Neutrophil (primary cell): Measurements from ENCODE around the gene DOK6.
"Not testable (repeated sequence)": the region's sequence is repeated elsewhere in the genome, so short reads cannot be mapped to it uniquely, and the experiment has no call there.

Experiments
- H3K27ac ChIP-seq: fragments of 200-600 bp; sonication (generic); 2 replicates; pipeline ENCODE4 v1.5.1; 2016; ENCODE audit warnings: mild to moderate bottlenecking, moderate library complexity
- H3K27me3 ChIP-seq: fragments of 200-600 bp; sonication (generic); 2 replicates; pipeline ENCODE4 v1.6.0; 2016; ENCODE audit warnings: mild to moderate bottlenecking
- H3K36me3 ChIP-seq: fragments of 200-600 bp; sonication (generic); 2 replicates; pipeline ENCODE4 v1.5.1; 2017
- H3K4me1 ChIP-seq, 2 experiments: fragments of 200-600 bp in 1 of 2; sonication (generic) in 1 of 2; 1 replicate in 1 of 2; 2 replicates in 1 of 2; pipeline versions ENCODE4 v1.5.1 to v1.6.1; 2013 to 2016; ENCODE audit warnings: low read depth in 1 of 2, low read length in 1 of 2, mild to moderate bottlenecking in 1 of 2, moderate library complexity in 1 of 2; ENCODE audit not compliant: control insufficient read depth in 1 of 2, insufficient read depth in 1 of 2
- H3K4me3 ChIP-seq, 2 experiments: fragments of 200-600 bp in 1 of 2; sonication (generic) in 1 of 2; 1 replicate in 1 of 2; 2 replicates in 1 of 2; pipeline ENCODE4 v1.5.1; 2013 to 2016; ENCODE audit warnings: low read depth in 1 of 2, low read length in 1 of 2, mild to moderate bottlenecking in 1 of 2, moderate library complexity in 1 of 2
- H3K9me3 ChIP-seq: fragments of 200-600 bp; sonication (generic); 2 replicates; pipeline ENCODE4 v1.5.1; 2016
- TF ChIP-seq, protein P1 (sequence below): fragments of 200-600 bp; sonication (generic); IDR thresholded peaks from 2 replicates; pipeline ENCODE4 v1.5.1; 2016; ENCODE audit warnings: antibody characterized with exemption

Gene DOK6

DNA sequence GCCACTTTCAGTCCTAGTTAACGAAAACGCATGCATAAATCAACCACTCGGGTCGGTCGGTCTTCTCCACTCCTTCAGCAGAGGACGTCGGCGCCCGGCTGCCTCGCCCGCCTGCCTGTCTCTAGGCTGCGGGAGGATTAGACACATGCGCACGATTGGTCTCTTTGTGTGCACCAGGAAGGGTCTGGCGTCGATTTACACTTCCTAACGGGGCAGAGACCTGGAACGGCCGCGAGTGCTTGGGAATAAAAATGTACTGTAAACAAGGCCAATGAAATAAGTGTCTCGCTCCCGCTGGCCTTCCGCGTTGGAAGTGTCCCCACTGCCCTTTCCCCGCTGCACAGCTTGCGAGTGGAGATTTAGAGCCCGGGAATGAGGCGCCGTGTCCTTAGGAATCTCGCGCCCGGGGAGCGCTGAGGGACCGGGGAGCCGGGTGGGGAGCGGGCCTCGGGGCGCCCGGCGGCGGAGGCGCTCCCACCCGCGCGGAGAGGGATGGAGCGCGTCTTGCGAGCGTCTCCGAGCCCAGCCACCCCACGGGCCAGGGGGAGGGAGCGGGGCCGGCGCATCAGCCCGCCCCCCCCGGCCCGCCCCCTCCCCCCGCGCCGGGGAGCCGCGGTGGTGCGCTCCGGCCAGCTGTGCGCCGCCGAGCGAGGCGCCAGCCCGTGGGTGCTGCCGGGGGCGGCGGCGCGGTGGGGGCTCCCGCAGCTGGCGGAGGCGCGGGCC, at the start of gene DOK6:
Gene DOK6 (plus strand): TSS at position 636 of the 723 bp plus-strand sequence.
- H3K4me3 ChIP-seq, result no peak within 1 kb of the TSS
- H3K27me3 ChIP-seq, result peaks cover 66% of the 10 kb centered on the region
- H3K36me3 ChIP-seq, result no peaks in the 10 kb centered on the region
- H3K9me3 ChIP-seq, result no peaks in the 10 kb centered on the region
- H3K4me1 ChIP-seq, result no peaks in the 10 kb centered on the region
- TF ChIP-seq, protein P1, sequence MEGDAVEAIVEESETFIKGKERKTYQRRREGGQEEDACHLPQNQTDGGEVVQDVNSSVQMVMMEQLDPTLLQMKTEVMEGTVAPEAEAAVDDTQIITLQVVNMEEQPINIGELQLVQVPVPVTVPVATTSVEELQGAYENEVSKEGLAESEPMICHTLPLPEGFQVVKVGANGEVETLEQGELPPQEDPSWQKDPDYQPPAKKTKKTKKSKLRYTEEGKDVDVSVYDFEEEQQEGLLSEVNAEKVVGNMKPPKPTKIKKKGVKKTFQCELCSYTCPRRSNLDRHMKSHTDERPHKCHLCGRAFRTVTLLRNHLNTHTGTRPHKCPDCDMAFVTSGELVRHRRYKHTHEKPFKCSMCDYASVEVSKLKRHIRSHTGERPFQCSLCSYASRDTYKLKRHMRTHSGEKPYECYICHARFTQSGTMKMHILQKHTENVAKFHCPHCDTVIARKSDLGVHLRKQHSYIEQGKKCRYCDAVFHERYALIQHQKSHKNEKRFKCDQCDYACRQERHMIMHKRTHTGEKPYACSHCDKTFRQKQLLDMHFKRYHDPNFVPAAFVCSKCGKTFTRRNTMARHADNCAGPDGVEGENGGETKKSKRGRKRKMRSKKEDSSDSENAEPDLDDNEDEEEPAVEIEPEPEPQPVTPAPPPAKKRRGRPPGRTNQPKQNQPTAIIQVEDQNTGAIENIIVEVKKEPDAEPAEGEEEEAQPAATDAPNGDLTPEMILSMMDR, result no peak
- H3K27ac ChIP-seq, result no peak within 1 kb of the TSS

DNA sequence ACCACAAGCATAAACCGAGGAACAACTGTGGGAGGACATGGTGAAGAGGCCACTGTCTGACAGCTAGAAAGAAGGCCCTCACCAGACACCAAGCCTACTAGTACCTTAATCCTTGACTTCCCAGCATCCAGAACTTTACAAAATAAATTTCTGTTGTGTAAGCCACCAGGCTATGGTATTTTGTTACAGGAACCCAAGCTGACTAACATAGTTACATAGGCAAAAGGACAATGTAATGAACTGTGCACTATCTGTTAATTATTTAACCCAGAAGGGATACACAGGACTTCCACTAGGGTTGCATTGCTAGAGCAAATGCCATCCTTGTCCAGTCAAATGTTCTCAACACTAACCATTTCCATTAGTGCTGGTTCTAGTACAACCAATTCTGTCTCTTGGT, 47.7 kb upstream of the DOK6 start:
- no peaks in the 10 kb centered on the region for H3K36me3 ChIP-seq
- TF ChIP-seq, protein P1, result no peak
- H3K27ac ChIP-seq, result no peak overlapping the region
- no peak overlapping the region for H3K4me3 ChIP-seq
- H3K9me3 ChIP-seq, result no peaks in the 10 kb centered on the region
- no peaks in the 10 kb centered on the region for H3K4me1 ChIP-seq
- H3K27me3 ChIP-seq, result no peaks in the 10 kb centered on the region

DNA sequence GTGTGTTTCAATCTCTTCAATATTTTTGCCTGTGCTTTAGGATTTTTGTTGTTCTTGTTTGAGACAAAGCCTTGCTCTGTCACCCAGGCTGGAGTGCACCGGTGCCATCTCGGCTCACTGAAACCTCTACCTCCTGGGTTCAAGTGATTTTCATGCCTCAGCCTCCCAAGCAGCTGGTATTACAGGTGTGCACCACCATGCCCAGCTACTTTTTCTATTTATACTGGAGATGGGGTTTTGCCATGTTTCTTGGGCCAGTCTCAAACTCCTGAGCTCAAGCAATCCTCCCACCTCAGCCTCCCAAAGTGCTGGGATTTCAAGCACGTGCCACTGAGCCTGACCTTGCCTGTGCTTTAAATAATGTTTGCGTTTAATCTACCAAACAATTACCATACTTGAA, 43.1 kb upstream of the DOK6 start:
- H3K36me3 ChIP-seq, result no peaks in the 10 kb centered on the region
- no peaks in the 10 kb centered on the region for H3K4me1 ChIP-seq
- no peak overlapping the region for H3K4me3 ChIP-seq
- H3K27ac ChIP-seq, result no peak overlapping the region
- H3K27me3 ChIP-seq, result no peaks in the 10 kb centered on the region
- H3K9me3 ChIP-seq, result no peaks in the 10 kb centered on the region
- TF ChIP-seq, protein P1, result no peak

DNA sequence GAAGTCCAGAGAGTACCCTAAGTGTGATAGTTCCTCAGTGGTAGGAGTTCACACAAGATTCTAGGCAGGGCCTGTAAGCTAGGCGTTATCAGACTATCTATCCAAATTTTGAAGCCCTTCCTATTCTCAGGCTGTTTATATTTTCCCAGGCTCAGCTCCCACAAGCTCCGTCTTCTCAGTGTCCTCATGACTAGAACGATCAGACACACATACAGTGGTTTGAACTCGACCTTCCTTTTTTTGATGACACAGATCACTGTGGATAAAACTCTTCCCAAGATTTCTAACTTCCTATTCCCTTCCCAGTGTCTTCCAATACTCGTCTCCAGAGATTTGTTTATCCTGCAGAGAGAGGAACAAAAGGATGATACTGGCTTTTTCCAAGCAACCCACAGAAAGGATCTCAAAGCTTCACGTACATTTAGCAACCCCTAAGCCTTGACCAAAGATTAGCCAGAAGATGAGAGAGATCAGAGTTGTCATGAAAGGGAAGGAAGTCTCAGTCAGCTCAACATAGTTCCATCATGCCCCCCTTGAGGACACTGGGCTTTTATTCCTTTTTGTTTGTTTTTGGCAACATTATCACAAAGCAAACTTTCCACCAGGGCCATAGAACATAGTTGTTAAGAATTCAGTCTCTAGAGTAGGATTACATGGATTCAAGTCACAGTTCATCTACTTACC, 42.3 kb upstream of the DOK6 start:
- H3K27me3 ChIP-seq, result no peaks in the 10 kb centered on the region
- H3K27ac ChIP-seq, result no peak overlapping the region
- H3K9me3 ChIP-seq, result no peaks in the 10 kb centered on the region
- H3K36me3 ChIP-seq, result no peaks in the 10 kb centered on the region
- no peaks in the 10 kb centered on the region for H3K4me1 ChIP-seq
- H3K4me3 ChIP-seq, result no peak overlapping the region
- TF ChIP-seq, protein P1, result no peak

DNA sequence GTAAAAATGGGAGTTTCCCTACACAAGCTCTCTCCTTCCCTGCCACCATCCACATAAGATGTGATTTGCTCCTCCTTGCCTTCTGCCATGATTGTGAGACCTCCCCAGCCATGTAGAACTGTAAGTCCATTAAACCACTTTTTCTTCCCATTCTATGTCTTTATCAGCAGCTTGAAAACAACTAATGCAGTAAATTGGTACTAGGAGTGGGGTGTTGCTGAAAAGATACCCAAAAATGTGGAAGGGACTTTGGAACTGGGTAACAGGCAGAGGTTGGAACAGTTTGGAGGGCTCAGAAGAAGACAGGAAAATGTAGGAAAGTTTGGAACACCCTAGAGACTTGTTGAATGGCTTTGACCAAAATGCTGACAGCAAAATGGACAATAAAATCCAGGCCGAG, 40.9 kb upstream of the DOK6 start:
- H3K27ac ChIP-seq, H3K4me3 ChIP-seq, H3K27me3 ChIP-seq, H3K36me3 ChIP-seq, H3K4me1 ChIP-seq, H3K9me3 ChIP-seq: not testable (repeated sequence)

DNA sequence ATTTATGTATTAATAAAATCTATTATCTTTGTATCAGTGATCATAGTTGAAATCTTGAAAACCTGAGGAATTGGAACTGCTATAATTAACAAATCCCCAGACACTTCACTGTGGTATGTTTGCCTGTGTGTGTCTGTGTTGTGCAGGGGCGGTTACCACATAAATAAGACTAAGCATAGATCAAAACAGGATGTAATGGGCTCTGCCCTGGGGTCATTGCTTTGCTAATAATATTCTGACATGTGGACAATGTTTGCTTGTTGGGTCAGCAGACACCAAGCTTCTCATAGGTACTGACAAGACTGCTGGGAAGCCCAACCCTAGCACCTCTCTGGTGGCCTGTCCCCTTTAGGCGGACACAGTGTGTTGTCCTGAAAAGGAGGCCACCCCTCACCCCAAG, 35.8 kb upstream of the DOK6 start:
- Histone ChIP-seq H3K4me1 (no peaks in the 10 kb centered on the region), H3K4me3 (no peak overlapping the region), H3K27ac (no peak overlapping the region), H3K27me3 (no peaks in the 10 kb centered on the region), H3K9me3 (no peaks in the 10 kb centered on the region), H3K36me3 (no peaks in the 10 kb centered on the region)
- TF ChIP-seq, protein P1, result no peak
